ENCODE data around the gene UQCC2.

GRCh38 chr6:33727126-33727525, 15.6 kb upstream of the UQCC2 start:
- TF ChIP-seq, protein P1, sequence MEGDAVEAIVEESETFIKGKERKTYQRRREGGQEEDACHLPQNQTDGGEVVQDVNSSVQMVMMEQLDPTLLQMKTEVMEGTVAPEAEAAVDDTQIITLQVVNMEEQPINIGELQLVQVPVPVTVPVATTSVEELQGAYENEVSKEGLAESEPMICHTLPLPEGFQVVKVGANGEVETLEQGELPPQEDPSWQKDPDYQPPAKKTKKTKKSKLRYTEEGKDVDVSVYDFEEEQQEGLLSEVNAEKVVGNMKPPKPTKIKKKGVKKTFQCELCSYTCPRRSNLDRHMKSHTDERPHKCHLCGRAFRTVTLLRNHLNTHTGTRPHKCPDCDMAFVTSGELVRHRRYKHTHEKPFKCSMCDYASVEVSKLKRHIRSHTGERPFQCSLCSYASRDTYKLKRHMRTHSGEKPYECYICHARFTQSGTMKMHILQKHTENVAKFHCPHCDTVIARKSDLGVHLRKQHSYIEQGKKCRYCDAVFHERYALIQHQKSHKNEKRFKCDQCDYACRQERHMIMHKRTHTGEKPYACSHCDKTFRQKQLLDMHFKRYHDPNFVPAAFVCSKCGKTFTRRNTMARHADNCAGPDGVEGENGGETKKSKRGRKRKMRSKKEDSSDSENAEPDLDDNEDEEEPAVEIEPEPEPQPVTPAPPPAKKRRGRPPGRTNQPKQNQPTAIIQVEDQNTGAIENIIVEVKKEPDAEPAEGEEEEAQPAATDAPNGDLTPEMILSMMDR (IDR thresholded peaks at IDR 0.05; ENCODE audit: insufficient read depth, low read length), result no peak
- no peak for TF ChIP-seq GABPA (IDR thresholded peaks at IDR 0.05; ENCODE audit: low read depth)
- TF ChIP-seq, protein P2, sequence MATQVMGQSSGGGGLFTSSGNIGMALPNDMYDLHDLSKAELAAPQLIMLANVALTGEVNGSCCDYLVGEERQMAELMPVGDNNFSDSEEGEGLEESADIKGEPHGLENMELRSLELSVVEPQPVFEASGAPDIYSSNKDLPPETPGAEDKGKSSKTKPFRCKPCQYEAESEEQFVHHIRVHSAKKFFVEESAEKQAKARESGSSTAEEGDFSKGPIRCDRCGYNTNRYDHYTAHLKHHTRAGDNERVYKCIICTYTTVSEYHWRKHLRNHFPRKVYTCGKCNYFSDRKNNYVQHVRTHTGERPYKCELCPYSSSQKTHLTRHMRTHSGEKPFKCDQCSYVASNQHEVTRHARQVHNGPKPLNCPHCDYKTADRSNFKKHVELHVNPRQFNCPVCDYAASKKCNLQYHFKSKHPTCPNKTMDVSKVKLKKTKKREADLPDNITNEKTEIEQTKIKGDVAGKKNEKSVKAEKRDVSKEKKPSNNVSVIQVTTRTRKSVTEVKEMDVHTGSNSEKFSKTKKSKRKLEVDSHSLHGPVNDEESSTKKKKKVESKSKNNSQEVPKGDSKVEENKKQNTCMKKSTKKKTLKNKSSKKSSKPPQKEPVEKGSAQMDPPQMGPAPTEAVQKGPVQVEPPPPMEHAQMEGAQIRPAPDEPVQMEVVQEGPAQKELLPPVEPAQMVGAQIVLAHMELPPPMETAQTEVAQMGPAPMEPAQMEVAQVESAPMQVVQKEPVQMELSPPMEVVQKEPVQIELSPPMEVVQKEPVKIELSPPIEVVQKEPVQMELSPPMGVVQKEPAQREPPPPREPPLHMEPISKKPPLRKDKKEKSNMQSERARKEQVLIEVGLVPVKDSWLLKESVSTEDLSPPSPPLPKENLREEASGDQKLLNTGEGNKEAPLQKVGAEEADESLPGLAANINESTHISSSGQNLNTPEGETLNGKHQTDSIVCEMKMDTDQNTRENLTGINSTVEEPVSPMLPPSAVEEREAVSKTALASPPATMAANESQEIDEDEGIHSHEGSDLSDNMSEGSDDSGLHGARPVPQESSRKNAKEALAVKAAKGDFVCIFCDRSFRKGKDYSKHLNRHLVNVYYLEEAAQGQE (IDR thresholded peaks at IDR 0.05; ENCODE audit: insufficient replicate concordance, low read depth), result no peak
- no peak for TF ChIP-seq POLR2AphosphoS5 (IDR thresholded peaks at IDR 0.05; ENCODE audit: low read depth)

Measured in HL-60 (cell line).